MCF 10A (cell line): ENCODE results near the gene PRLR. TPM values are rescaled to one million over a fixed set of nuclear protein-coding genes. Genes with fewer than 3 reads are reported as not detected.
"Not testable (repeated sequence)": the region's sequence is repeated elsewhere in the genome, so short reads cannot be mapped to it uniquely, and the experiment has no call there.

Experiments
- BruUV-seq: library from RNA; stranded (reverse); fragments of 400-500 nt; replicated peaks from 2 replicates; lab custom pipeline; 2021; lab: Mats Ljungman, UMichigan
- CTCF ChIA-PET: fragments of 300-600 bp; sonication (Branson Sonifier 250); formaldehyde crosslinking; extraction: SDS; loops from one replicate; lab custom pipeline; 2021; ENCODE audit warnings: antibody characterized with exemption, inconsistent platforms; lab: Yijun Ruan, JAX
- POLR2A ChIA-PET: fragments of 300-600, 350-650 bp; sonication (Branson Sonifier 250); formaldehyde crosslinking; extraction: SDS; loops from one replicate; lab custom pipeline; 2020; ENCODE audit warnings: antibody characterized with exemption, inconsistent platforms; lab: Yijun Ruan, JAX
- DNase-seq: peaks from one replicate; pipeline ENCODE4 v3.0.0-alpha.2; 2018; ENCODE audit not compliant: unreplicated experiment
- H3K27ac Mint-ChIP-seq: one replicate; pipeline ENCODE4 v1.8.0; 2022; ENCODE audit warnings: mild to moderate bottlenecking, low read depth, mixed read lengths; ENCODE audit not compliant: unreplicated experiment
- H3K27me3 Mint-ChIP-seq: one replicate; pipeline ENCODE4 v1.8.0; 2022; ENCODE audit warnings: mixed read lengths; ENCODE audit not compliant: insufficient read depth, unreplicated experiment
- H3K36me3 Mint-ChIP-seq: one replicate; pipeline ENCODE4 v1.8.0; 2022; ENCODE audit warnings: mild to moderate bottlenecking, moderate library complexity, mixed read lengths; ENCODE audit not compliant: insufficient read depth, unreplicated experiment
- H3K4me1 Mint-ChIP-seq: one replicate; pipeline ENCODE4 v1.8.0; 2022; ENCODE audit warnings: mixed read lengths; ENCODE audit not compliant: insufficient read depth, unreplicated experiment
- H3K4me3 Mint-ChIP-seq: one replicate; pipeline ENCODE4 v1.8.0; 2022; ENCODE audit warnings: mild to moderate bottlenecking, moderate library complexity, mixed read lengths; ENCODE audit not compliant: unreplicated experiment
- H3K9me3 Mint-ChIP-seq: one replicate; pipeline ENCODE4 v1.8.0; 2022; ENCODE audit warnings: mixed read lengths; ENCODE audit not compliant: unreplicated experiment
- intact Hi-C: fragments of 100-400 bp; cut with micrococcal nuclease; formaldehyde crosslinking; loops from 2 replicates; pipeline ENCODE4 v1.14.1; 2022
- total RNA-seq: library from RNA; stranded (reverse); gene quantifications from 2 replicates; pipeline ENCODE4 v1.2.3, GENCODE V29; 2022
- TF ChIP-seq, protein P1 (sequence below): fragments of 200-600 bp; IDR thresholded peaks from one replicate; pipeline ENCODE4 v1.8.0; 2022; ENCODE audit warnings: antibody characterized with exemption, mild to moderate bottlenecking; ENCODE audit not compliant: unreplicated experiment

Gene PRLR
- total RNA-seq, 1 experiment from 2014 or later, result 0.16 TPM

DNA sequence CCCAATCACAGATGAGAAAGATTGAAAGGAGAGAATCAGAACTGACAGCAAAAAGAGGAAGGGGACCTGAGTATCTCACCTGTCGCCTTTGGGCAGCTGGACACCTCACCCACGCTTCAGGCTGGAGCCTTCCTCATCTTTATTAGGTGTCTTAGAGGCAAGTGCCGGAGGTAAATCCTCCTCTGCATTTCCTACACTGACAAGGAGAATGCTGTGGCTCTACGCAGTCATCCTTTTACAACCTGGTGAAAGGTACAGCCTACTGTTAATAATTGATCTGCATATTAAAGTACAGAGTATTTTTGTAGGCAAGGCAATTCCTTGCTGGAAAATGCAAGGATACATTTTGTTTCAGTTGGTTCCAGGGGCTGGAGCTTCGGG lies 34.8 kb downstream of the PRLR start:
- no peak overlapping the region for H3K4me3 Mint-ChIP-seq
- TF ChIP-seq, protein P1, sequence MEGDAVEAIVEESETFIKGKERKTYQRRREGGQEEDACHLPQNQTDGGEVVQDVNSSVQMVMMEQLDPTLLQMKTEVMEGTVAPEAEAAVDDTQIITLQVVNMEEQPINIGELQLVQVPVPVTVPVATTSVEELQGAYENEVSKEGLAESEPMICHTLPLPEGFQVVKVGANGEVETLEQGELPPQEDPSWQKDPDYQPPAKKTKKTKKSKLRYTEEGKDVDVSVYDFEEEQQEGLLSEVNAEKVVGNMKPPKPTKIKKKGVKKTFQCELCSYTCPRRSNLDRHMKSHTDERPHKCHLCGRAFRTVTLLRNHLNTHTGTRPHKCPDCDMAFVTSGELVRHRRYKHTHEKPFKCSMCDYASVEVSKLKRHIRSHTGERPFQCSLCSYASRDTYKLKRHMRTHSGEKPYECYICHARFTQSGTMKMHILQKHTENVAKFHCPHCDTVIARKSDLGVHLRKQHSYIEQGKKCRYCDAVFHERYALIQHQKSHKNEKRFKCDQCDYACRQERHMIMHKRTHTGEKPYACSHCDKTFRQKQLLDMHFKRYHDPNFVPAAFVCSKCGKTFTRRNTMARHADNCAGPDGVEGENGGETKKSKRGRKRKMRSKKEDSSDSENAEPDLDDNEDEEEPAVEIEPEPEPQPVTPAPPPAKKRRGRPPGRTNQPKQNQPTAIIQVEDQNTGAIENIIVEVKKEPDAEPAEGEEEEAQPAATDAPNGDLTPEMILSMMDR, result no peak
- no peaks in the 10 kb centered on the region for H3K9me3 Mint-ChIP-seq
- CTCF ChIA-PET, result no interaction called here
- H3K27ac Mint-ChIP-seq, result no peak overlapping the region
- BruUV-seq, result no TSS peak
- H3K4me1 Mint-ChIP-seq, result peaks cover 11% of the 10 kb centered on the region
- no peaks in the 10 kb centered on the region for H3K36me3 Mint-ChIP-seq
- intact Hi-C loops, result no loop called here
- POLR2A ChIA-PET, result no interaction called here
- H3K27me3 Mint-ChIP-seq, result peaks cover 15% of the 10 kb centered on the region
- DNase-seq, result no peak

DNA sequence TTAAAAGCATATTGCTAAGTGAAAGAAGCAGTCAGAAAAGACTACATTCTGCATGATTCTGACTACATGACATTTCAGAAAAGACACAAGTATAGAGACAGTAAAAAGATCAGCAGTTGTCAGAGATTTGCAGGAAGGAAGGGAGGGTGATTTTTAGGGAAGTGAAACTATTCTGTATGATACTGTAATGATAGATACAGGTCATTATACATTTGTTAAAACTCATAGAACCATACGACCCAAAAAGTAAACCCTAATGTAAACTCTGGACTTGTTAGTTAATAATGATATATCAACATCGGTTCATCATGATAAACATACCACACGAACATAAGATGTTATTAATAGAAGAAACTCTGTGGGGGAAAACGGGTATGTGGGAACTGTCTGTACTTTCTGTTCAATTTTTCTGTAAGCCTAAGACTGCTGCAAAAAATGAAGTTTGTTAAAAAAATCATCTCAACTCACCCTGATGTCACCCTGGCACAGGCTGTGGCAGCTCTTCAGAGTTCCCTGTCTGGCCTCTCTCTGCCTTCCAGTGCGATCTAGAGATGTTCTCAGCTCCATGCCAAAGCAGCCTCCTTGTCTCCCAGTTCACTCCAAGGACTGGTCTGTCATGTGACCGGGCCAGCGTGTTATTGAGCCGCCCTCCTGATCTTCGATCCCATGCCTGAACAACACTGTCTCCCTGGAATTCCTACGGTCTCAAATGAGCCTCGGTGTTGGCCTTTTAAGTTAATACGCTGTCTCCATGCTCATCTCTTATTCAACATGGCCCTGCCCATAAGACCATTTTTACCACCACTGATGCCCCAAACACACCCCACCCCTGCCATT lies 35.4 kb downstream of the PRLR start:
- H3K9me3 Mint-ChIP-seq, result no peaks in the 10 kb centered on the region
- ChIA-PET POLR2A (no interaction called here), CTCF (interaction anchor here (0.6 to 1.4 kb wide), 2 partner anchors 13 to 731 kb away, joined by 3 read pairs; no protein-coding TSS in a partner anchor)
- peaks cover 19% of the 10 kb centered on the region for H3K27me3 Mint-ChIP-seq
- no peak overlapping the region for H3K27ac Mint-ChIP-seq
- intact Hi-C loops, result no loop called here
- TF ChIP-seq, protein P1, result no peak
- H3K4me1 Mint-ChIP-seq, result peaks cover 11% of the 10 kb centered on the region
- DNase-seq, result no peak
- H3K4me3 Mint-ChIP-seq, result no peak overlapping the region
- no TSS peak for BruUV-seq
- no peaks in the 10 kb centered on the region for H3K36me3 Mint-ChIP-seq

DNA sequence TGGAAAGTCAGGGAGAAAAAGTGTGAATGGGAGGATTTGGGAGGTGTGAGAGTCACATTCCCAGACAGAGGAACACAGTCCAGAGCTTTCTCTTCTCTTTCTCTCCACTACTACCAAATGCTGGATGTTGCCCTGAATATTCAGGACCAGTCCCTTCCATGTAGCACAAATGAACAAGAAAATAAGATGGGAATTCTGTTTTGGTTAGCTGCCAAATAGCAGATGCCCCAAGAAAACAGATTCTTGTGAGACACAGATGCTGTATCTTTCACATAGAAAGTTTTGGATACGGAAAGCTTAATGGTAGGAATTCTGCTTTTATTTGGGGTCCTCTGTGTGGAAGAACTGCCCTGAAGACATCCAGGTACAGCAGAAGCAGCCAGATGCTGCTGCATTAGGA lies 37.8 kb downstream of the PRLR start:
- no peak for DNase-seq
- ChIA-PET POLR2A (no interaction called here), CTCF (interaction anchor here (0.6 kb wide), 1 partner anchor 12 kb away, joined by 3 read pairs; no protein-coding TSS in a partner anchor)
- no peak overlapping the region for H3K4me3 Mint-ChIP-seq
- no peak overlapping the region for H3K27ac Mint-ChIP-seq
- no TSS peak for BruUV-seq
- no peaks in the 10 kb centered on the region for H3K9me3 Mint-ChIP-seq
- peaks cover 42% of the 10 kb centered on the region for H3K27me3 Mint-ChIP-seq
- TF ChIP-seq, protein P1, result no peak
- no peaks in the 10 kb centered on the region for H3K36me3 Mint-ChIP-seq
- H3K4me1 Mint-ChIP-seq, result no peaks in the 10 kb centered on the region
- intact Hi-C loops, result no loop called here

DNA sequence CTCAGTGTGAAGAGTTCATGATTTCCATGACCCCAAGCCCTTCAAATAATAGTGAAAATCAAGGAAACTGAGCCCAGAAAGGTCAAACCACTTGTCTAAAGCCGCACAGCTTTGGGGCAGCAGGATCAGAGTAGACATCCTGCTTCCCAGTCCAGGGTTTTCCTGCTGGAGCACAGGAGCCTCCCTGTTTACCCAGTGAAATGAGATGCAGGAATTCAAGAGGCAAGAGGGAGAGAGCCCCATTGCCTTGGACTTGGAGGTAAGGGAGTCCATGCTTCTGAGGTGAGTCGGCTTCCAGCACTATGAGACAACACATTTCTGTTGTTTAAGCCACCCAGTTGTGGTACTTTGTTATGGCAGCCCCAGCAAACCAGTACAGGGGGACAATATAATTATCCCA lies 40.5 kb downstream of the PRLR start:
- POLR2A ChIA-PET, H3K4me1 Mint-ChIP-seq, H3K4me3 Mint-ChIP-seq, H3K36me3 Mint-ChIP-seq, DNase-seq, CTCF ChIA-PET, H3K27ac Mint-ChIP-seq, H3K9me3 Mint-ChIP-seq, BruUV-seq: not testable (repeated sequence)
- H3K27me3 Mint-ChIP-seq, result peaks cover 59% of the 10 kb centered on the region
- intact Hi-C loops, result loop anchor here (10.0 kb wide), 1 partner anchor 715 kb away; no protein-coding TSS in a partner anchor
